Right lung (tissue), 5 donors: Measurements from ENCODE around the gene TLE3. TPM values are rescaled to one million over a fixed set of nuclear protein-coding genes. Genes with fewer than 3 reads are reported as not detected.

Source experiments
- DNase-seq, 2 donors: peaks; one replicate each; pipeline ENCODE4 v3.0.0-alpha.2; 2013
- polyA plus RNA-seq, 5 donors: library from polyadenylated mRNA; unstranded; fragments of 120-200 nt; gene quantifications; one replicate each; pipeline versions ENCODE4 v1.2.1 to v1.2.3, GENCODE V29; 2013; ENCODE audit warnings: inconsistent platforms in 1 of 5, low replicate concordance in 1 of 5; ENCODE audit not compliant: insufficient read length in 5 of 5, insufficient read depth in 1 of 5

TLE3 gene
- polyA plus RNA-seq, 5 donors, result 42.2 to 74.0 (median 49.7) TPM

GRCh38 chr15:70049701-70050301 lies 47.9 kb downstream of the TLE3 start:
- no peak for DNase-seq

DNA sequence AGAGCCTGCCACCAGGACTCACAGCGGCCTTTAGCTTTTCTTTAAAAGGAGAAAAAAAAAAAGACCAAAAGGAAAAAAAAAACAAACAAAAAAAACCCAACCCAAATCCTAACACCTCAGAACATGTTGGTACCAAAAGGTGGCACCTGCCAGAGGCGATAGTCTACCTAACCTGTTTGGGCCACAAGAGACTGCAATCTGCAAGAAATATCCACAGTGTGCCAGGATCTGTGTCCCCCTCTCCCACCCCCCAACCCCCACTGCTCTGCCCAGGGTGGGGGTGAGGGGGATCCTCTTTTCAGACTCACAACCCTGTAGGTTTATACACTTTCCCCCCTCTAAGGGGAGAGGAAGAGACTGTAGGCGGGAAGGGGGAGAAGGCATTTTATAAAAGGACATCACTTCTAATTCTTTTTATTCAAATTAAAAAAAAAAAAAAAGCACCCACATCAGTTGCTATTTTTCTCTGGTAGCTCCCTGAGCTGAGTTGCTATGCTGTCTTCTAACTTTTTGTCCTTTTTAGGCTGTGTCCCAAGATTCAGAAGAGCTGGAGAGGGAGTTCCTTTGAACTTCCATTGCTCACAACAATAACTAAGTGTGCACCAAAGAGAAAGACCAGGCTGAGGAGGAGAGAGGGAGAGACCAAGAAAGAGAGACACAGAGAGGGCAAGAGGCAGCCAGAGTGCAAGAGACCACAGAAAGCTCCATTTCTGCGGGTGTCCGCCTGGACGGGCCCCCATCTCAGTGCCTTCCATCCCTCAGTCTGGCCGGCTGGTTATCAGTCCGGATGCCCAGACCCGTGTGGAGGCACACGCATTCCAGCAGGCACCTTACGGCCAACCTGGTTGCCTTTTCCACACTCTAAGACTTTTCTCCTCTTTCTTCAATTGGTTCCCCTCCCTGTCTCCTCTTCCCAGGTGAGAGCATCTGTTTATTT lies 48.9 kb downstream of the TLE3 start:
- DNase-seq, result no peak

DNA sequence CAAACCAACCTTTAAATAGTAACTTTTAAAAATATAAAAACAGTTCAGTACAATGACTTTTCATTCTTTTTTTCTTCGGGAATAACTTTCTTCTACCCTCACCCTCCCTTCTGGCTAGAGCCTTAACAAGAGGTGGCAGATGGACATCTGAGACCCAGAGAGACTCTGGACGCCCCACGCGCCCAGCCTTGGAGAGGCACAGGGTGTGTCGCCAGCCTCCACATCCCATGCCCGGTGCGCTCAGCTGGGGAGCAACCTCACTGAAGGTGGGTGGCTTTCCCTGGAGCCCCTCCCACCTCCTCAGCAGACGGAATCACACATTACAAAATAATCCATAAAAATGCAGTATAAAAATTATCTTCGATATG lies 49.5 kb downstream of the TLE3 start:
- DNase-seq, result no peak

GRCh38 chr15:70047386-70048197 lies 50.1 kb downstream of the TLE3 start:
- DNase-seq, result peak; percentile 80

- DNase-seq, result no peak
Measured at GRCh38 chr15:70046679-70047369, 50.9 kb downstream of the TLE3 start.

DNA sequence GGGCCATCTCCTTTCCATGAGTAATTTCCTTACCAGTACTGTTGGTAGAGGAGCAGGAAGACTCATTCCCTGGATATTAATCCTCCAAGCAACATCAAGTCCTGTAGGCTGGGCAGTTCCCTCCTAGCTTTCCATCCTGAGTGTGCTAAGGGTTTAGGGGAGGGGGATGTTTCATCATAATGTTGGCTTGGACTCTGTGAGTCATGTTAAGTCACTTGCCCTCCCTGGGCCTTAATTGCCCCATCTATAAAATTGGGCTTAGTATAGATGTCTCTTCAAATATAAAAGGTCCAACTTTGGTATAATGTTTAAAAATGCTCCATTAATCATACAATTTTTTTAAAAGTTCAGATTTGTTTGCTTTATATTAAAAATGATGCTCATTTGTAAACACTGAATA lies 52.7 kb downstream of the TLE3 start:
- DNase-seq, result no peak

- no peak for DNase-seq
Measured at GRCh38 chr15:70044168-70044567, 53.5 kb downstream of the TLE3 start.

DNA sequence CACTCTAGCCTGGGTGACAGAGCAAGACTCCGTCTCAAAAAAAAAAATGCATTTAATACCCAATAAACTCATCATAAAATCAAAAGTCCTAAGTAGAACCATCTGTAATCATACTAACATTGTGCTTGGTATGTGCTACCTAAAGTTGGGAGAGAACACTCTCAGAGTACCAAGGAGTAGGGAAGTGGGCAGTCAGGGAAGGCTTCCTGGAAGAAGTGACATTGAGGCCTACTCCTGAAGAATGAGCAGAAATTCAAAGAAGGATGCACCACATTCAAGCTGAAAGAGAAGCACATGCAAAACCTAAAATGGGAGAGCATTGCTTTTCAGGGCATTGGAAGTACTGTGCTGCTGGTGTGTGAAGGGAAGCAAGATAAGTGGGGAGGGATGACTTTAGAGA lies 54.1 kb downstream of the TLE3 start:
- no peak for DNase-seq

GRCh38 chr15:70042553-70043214 lies 55.0 kb downstream of the TLE3 start:
- no peak for DNase-seq

GRCh38 chr15:70039917-70040316 lies 57.8 kb downstream of the TLE3 start:
- DNase-seq, result no peak

GRCh38 chr15:70038730-70039392 lies 58.9 kb downstream of the TLE3 start:
- DNase-seq, result no peak

GRCh38 chr15:70037292-70037640 lies 60.5 kb downstream of the TLE3 start:
- DNase-seq, result no peak

DNA sequence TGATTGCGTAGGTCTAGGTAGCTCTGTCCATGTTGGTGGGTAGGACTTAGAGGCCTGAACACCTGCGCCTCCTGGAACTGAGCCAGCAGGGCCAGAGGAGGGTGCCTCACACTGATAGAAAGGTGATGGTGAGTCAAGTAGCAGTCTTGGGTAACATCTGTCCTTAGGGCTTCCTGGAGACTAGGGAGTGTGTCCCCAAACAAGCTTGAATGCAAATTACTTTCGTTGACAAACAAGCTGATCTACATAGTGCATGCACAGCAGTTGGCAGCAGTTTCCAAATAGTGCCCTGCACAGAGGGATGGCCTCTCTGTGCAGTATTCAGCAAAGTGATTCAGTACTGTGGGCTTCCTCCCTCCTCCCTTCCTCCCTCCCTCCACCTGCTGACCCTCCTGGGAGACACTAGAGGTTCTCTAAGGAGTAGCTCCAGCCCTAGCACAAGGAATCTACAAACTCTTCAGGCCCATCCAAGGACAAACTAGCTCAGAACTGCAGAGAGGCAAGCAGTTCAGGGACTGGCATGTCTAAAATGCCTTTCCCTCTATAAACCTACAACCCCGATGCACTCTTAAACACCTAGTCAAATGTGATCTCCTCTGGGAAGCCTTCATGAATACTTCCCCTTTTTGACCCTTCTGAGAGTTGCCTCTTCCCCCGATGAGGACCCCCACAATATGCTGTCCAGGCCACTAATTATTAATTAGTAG lies 61.0 kb downstream of the TLE3 start:
- no peak for DNase-seq

- DNase-seq, result no peak
Measured at GRCh38 chr15:70035719-70036077, 62.0 kb downstream of the TLE3 start.

DNA sequence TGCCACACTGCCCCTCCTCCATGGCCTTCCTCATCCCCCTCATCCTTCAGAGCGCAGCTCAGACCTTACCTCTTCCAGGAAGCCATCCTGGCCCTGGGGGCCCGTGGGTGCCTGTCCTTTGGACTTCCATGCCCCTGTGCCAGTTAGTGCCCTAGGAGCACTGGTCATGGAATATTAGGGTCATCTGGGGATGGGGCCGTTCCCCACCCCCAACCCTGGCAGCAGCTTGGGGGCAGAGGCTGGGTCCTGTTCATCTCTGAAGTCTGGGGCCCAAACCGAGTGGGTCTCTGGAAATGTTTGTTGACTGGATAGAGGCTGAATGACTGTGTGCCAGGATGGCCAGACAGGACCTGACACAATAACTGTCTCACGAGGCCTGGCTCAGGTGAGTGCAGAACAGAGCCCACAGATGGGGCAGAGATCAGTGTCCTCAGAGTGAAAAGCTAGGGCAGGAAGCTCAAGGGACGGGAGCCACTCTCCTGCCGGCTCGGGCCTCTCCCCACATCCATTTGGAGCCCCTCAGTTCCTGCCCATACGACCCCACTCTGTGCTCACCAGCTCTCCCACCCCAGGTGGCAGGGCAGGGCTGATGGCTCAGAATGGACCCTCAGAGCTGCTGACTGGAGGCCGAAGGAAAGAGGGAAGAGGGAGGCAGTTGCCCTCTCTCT lies 62.5 kb downstream of the TLE3 start:
- DNase-seq, result no peak

- no peak for DNase-seq
Measured at GRCh38 chr15:70034596-70034995, 63.1 kb downstream of the TLE3 start.

- DNase-seq, result no peak
Measured at GRCh38 chr15:70034141-70034540, 63.6 kb downstream of the TLE3 start.

DNA sequence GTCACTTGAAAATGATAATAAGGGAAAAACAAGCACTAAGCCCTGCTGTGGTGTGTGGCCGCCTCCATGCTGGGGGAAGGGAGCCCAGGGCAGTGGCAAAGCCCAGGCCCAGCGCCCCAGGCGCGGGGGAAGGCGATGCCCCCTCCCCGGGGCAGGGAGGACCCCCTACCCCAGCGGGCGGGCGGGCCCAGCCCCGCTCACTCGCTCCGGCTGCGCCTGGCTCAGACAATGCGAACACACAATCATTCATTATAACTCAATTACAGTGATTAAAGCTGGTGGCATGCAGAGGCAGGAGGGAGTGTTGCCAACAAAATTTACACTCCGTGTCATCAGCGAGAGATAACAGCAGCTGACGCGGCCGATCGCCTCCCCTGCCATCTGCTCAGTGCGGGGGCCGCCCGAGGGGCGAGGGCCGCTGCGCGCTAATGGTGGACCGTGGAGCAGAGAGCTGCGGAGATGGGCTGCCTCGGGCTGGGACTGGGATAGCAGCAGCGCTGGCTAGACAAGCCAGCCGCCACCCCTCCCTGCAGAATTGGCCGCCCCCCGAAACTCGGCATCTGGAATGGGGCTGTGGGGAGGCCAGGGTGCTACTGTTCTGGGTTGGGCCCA lies 64.1 kb downstream of the TLE3 start:
- DNase-seq, result peak in 1 of 2 donors; percentile 45

DNA sequence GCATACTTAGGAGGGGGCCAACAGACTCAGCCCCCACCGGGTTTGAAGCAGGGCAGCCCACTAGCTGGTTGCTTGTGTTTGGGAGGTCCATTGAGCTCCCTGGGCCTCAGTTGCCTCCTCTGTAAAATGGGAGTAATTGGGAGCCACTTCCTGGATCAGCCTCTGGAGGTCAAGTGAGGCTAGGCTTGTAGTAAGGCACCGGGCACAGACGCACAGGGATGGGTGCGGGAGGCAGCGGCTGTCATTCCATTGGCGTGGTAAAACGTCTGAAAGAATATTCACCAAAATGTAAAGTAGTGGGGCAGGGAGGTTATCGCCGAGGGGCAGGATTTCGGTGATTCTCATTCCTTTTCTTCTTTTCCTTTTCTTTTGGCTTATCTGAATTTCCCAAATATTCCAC lies 64.6 kb downstream of the TLE3 start:
- no peak for DNase-seq
